ENCODE measurements around the gene RPTN.
"Not testable (repeated sequence)": the region's sequence is repeated elsewhere in the genome, so short reads cannot be mapped to it uniquely, and the experiment has no call there.

The RPTN gene

GRCh38 chr1:152165286-152166077 lies 6.5 kb upstream of the RPTN start:
- DNase-seq = no peak

GRCh38 chr1:152164517-152165136 lies 5.6 kb upstream of the RPTN start:
- DNase-seq = no peak

GRCh38 chr1:152162792-152163463 lies 3.9 kb upstream of the RPTN start:
- DNase-seq = no peak

- DNase-seq = no peak
Observed at GRCh38 chr1:152160576-152160975, 1.5 kb upstream of the RPTN start.

GRCh38 chr1:152153996-152154395 lies 5.0 kb downstream of the RPTN start:
- DNase-seq = no peak

GRCh38 chr1:152151646-152152045 lies 7.4 kb downstream of the RPTN start:
- DNase-seq = no peak

GRCh38 chr1:152148981-152149380 lies 10.0 kb downstream of the RPTN start:
- no peak for DNase-seq

GRCh38 chr1:152148051-152148450 lies 11.0 kb downstream of the RPTN start:
- no peak for DNase-seq

- DNase-seq = no peak
Observed at GRCh38 chr1:152145769-152146168, 13.3 kb downstream of the RPTN start.

- not testable (repeated sequence) for DNase-seq
Observed at GRCh38 chr1:152144674-152145183, 14.3 kb downstream of the RPTN start.

- DNase-seq = peak; percentile 45 to 59
Observed at GRCh38 chr1:152143150-152143887, 15.7 kb downstream of the RPTN start.

- DNase-seq = peak; percentile 31 to 42
Observed at GRCh38 chr1:152141971-152142584, 16.9 kb downstream of the RPTN start.

- DNase-seq = no peak
Observed at GRCh38 chr1:152137215-152137614, 21.8 kb downstream of the RPTN start.

- no peak for DNase-seq
Observed at GRCh38 chr1:152130186-152130585, 28.8 kb downstream of the RPTN start.

GRCh38 chr1:152127673-152128072 lies 31.4 kb downstream of the RPTN start:
- no peak for DNase-seq

- no peak for DNase-seq
Observed at GRCh38 chr1:152125834-152126443, 33.1 kb downstream of the RPTN start.

- DNase-seq = no peak
Observed at GRCh38 chr1:152118915-152119314, 40.1 kb downstream of the RPTN start.

- no peak for DNase-seq
Observed at GRCh38 chr1:152115344-152115743, 43.7 kb downstream of the RPTN start, which contains the start of gene TCHH. Gene TCHH (minus strand): TSS chr1:152115444. CDS start chr1:152114080, 1,364 bp downstream.

GRCh38 chr1:152112885-152113432 lies 46.1 kb downstream of the RPTN start:
- DNase-seq = no peak

GRCh38 chr1:152112101-152112884 lies 46.7 kb downstream of the RPTN start:
- peak; percentile 15 to 21 for DNase-seq

GRCh38 chr1:152111515-152111968 lies 47.5 kb downstream of the RPTN start:
- peak; percentile 40 to 41 for DNase-seq

Measured in activated CD4-positive, alpha-beta T cell treated with anti-CD3 and anti-CD28 coated beads, Interleukin-2, amount 50 U/mL, for 48 hours (primary cell).